Tibial artery (tissue), 4 donors: Measurements from ENCODE around the gene BTBD9.

Source experiments
- DNase-seq, 2 donors: peaks; one replicate each; pipeline ENCODE4 v3.0.0-alpha.2; 2019
- H3K27ac ChIP-seq, 2 donors: fragments of 200-600 bp; sonication (generic) in 1 of 2; 1 replicate in 1 of 2; 2 replicates in 1 of 2; pipeline ENCODE4 v1.5.1; 2018 to 2019; ENCODE audit warnings: mild to moderate bottlenecking in 1 of 2
- H3K27me3 ChIP-seq, 2 donors: fragments of 200-600 bp; sonication (generic) in 1 of 2; one replicate each; pipeline versions ENCODE4 v1.5.1 to v1.6.0; 2016 to 2019
- H3K36me3 ChIP-seq, 3 donors: fragments of 200-600 bp; sonication (generic) in 2 of 3; one replicate each; pipeline ENCODE4 v1.5.1; 2016 to 2019; ENCODE audit warnings: mild to moderate bottlenecking in 2 of 3
- H3K4me1 ChIP-seq, 4 donors: fragments of 200-600 bp; sonication (generic) in 2 of 4; 1 replicate in 3 of 4; 2 replicates in 1 of 4; pipeline ENCODE4 v1.5.1; 2016 to 2019
- H3K4me3 ChIP-seq, 2 donors: fragments of 200-600 bp; sonication (generic) in 1 of 2; 1 replicate in 1 of 2; 2 replicates in 1 of 2; pipeline ENCODE4 v1.5.1; 2018 to 2019; ENCODE audit warnings: mild to moderate bottlenecking in 2 of 2
- H3K9me3 ChIP-seq, 3 donors: fragments of 200-600 bp; sonication (generic) in 1 of 3; one replicate each; pipeline ENCODE4 v1.5.1; 2016 to 2019
- intact Hi-C: fragments of 100-400 bp; cut with DNase I; formaldehyde crosslinking; loops from one replicate; pipeline ENCODE4 v1.15.0; 2023; ENCODE audit warnings: low total_unique reads
- TF ChIP-seq, protein P1 (sequence below), 2 experiments: fragments of 200-600 bp in 1 of 2; fragments of 450-650 bp in 1 of 2; IDR thresholded peaks; one replicate each; pipeline ENCODE4 v1.5.1; 2017 to 2019; ENCODE audit warnings: antibody characterized with exemption in 2 of 2, mild to moderate bottlenecking in 1 of 2, moderate library complexity in 1 of 2

BTBD9 gene

DNA sequence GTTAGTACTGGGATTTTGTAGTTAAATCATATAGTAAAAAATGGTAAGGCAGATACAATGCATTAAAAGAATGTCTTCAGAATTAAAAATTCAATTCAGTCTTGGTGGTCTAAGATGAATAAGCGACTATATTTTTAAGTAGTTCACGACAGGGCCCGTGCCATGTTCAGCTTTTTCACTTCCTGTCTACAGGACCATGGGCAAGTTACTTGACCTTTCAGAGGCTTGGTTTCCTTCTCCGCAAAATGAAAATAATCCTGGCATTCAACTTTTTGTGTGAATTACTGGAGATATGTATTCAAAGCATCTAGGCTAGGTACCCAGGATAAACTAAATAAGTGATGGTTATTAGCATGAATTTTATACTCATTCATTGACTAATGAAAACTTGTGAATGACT, 216.0 kb downstream of the BTBD9 start:
- H3K27ac ChIP-seq = no peak overlapping the region
- no peaks in the 10 kb centered on the region for H3K4me1 ChIP-seq
- intact Hi-C loops = no loop called here
- H3K4me3 ChIP-seq = no peak overlapping the region
- DNase-seq = no peak
- H3K9me3 ChIP-seq = no peaks in the 10 kb centered on the region
- TF ChIP-seq, protein P1, sequence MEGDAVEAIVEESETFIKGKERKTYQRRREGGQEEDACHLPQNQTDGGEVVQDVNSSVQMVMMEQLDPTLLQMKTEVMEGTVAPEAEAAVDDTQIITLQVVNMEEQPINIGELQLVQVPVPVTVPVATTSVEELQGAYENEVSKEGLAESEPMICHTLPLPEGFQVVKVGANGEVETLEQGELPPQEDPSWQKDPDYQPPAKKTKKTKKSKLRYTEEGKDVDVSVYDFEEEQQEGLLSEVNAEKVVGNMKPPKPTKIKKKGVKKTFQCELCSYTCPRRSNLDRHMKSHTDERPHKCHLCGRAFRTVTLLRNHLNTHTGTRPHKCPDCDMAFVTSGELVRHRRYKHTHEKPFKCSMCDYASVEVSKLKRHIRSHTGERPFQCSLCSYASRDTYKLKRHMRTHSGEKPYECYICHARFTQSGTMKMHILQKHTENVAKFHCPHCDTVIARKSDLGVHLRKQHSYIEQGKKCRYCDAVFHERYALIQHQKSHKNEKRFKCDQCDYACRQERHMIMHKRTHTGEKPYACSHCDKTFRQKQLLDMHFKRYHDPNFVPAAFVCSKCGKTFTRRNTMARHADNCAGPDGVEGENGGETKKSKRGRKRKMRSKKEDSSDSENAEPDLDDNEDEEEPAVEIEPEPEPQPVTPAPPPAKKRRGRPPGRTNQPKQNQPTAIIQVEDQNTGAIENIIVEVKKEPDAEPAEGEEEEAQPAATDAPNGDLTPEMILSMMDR (IDR thresholded peaks at IDR 0.05) = no peak
- H3K36me3 ChIP-seq = no peaks in the 10 kb centered on the region
- H3K27me3 ChIP-seq = no peaks in the 10 kb centered on the region

DNA sequence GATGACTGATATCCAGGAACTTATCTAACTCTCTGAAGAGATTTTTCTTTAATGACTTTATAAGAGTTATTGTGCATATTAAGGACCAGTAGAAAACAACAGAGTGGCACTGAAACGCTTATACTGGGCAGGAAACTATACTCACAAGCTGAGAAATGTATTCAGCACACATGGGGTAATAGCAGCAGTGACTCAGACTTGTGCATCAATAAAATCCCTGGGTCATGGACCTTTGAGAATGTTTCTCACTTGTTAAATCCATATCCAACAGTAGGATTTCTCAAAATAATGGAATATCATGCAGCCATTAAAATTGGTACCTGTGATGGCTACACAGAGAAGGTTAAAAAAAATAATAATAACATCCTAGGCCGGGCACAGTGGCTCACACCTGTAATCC, 219.5 kb downstream of the BTBD9 start:
- no peak for DNase-seq
- no peaks in the 10 kb centered on the region for H3K27me3 ChIP-seq
- H3K36me3 ChIP-seq = no peaks in the 10 kb centered on the region
- TF ChIP-seq, protein P1 (IDR thresholded peaks at IDR 0.05) = no peak
- no peaks in the 10 kb centered on the region for H3K9me3 ChIP-seq
- H3K27ac ChIP-seq = no peak overlapping the region
- intact Hi-C loops = no loop called here
- H3K4me1 ChIP-seq = no peaks in the 10 kb centered on the region
- H3K4me3 ChIP-seq = no peak overlapping the region

DNA sequence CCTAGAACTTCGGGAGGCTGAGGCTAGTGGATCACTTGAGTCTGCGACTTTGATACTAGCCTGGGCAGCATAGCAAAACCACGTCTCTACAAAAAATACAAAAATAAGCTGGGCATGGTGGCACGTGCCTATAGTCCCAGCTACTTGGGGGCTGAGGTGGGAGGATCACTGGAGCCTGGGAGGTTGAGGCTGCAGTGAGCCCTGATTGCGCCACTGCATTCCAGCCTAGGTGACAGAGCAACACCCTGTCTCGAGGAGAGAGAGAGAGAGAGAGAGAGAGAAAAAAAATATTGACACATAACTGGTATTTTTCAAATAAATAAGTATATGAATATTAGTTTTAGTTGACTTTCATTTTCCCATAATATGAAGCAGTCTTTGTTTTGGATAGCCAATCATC, 222.2 kb downstream of the BTBD9 start:
- H3K27ac ChIP-seq = no peak overlapping the region

DNA sequence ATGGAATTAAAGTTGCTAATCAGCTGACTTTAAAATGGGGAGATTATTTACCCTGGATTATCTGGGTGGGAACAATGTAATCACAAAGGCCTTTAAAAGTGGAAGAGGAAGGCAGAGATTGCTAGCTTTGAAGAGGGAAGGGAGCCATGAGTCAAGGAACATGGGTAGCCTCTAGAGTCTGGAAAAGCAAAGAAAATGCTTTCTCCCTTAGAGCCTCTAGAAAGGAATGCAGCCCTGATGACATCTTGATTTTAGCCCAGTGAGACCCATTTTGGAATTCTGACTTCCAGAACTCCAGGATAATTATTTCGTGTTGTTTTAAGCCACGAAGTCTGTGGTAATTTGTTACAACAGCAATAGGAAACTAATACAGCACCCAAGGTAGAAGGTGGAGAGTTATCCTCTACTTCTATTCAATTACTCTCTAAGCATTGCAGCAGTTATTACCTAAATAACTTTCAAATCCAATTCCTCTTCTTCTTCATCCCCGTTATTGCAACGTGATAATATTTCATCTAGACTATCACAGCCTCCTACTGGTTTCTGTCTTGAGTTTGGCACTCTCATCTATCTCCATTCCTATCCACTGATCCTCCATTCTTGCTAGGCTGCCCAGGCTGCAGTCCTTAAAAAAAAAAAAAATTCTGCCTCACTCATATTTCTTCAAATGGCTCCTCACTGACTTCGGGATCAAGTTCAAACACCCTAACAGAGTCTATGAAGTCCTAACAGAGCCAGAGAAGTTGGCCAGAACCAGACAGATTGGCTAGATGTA, 224.3 kb downstream of the BTBD9 start:
- DNase-seq = no peak
- no peaks in the 10 kb centered on the region for H3K27me3 ChIP-seq
- no peaks in the 10 kb centered on the region for H3K9me3 ChIP-seq
- intact Hi-C loops = no loop called here
- H3K27ac ChIP-seq = no peak overlapping the region
- no peaks in the 10 kb centered on the region for H3K4me1 ChIP-seq
- H3K36me3 ChIP-seq = no peaks in the 10 kb centered on the region
- TF ChIP-seq, protein P1 (IDR thresholded peaks at IDR 0.05) = no peak
- no peak overlapping the region for H3K4me3 ChIP-seq

More for the DNA sequence above, 222.2 kb downstream of the BTBD9 start:
- Histone ChIP-seq H3K27me3 (no peaks in the 10 kb centered on the region), H3K4me1 (no peaks in the 10 kb centered on the region), H3K36me3 (no peaks in the 10 kb centered on the region), H3K9me3 (no peaks in the 10 kb centered on the region), H3K4me3 (no peak overlapping the region)
- intact Hi-C loops = no loop called here
- TF ChIP-seq, protein P1 (IDR thresholded peaks at IDR 0.05) = no peak
- no peak for DNase-seq

DNA sequence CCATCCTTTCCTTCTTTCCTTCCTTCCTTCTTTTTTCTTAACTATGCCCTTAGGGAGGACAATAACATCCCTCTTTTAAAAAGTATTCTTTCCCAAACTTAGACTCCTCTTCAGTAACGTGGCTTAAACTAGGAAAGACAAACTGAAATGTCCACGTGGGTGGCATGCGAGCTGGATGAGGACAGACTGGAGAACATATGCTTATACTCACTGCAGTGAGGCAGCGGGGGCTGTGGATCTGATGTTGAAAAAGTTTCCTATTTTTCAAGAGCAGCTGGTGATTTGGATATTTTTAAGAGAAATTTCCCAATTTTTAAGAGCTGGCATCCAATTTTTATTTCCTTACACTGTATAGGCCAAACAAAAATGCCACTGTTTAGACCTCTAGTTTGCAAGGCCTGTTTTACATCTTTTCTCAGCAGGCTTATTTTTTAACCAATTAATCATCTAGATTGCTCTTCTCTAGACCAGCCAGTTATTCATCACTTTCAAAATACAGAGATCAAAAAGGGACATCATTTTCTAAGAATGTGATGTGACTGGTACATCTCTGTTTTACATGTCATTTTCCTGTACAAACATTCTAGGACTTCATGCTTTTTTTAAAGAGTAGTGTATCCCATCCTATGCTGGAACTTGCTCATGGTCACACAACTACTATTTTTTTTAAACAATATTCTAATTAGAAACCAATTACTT, 226.5 kb downstream of the BTBD9 start:
- Histone ChIP-seq H3K27me3 (no peaks in the 10 kb centered on the region), H3K27ac (no peak overlapping the region), H3K9me3 (no peaks in the 10 kb centered on the region), H3K36me3 (no peaks in the 10 kb centered on the region), H3K4me1 (no peaks in the 10 kb centered on the region), H3K4me3 (no peak overlapping the region)
- intact Hi-C loops = no loop called here
- TF ChIP-seq, protein P1 (IDR thresholded peaks at IDR 0.05) = no peak
- no peak for DNase-seq
